Astrocyte of the spinal cord (primary cell): ENCODE results near the gene PDLIM5.

Experiments used
- DNase-seq: peaks from one replicate; pipeline ENCODE4 v3.0.0; 2011; ENCODE audit warnings: low read depth, low spot score
- H3K4me3 ChIP-seq: 2 replicates; pipeline ENCODE4 v1.5.1; 2011; ENCODE audit warnings: low read depth, mild to moderate bottlenecking, low read length, moderate library complexity
- CTCF ChIP-seq: IDR thresholded peaks from 2 replicates; pipeline ENCODE4 v1.5.1; 2012; ENCODE audit warnings: low read depth, mild to moderate bottlenecking, low read length, inconsistent platforms
- in situ Hi-C: cut with HindIII; loops from 2 replicates; pipeline ENCODE4 v1.10.0; 2017; ENCODE audit warnings: low sequenced_read_pairs

Gene PDLIM5

GRCh38 chr4:94537921-94538628 lies 86.3 kb downstream of the PDLIM5 start:
- in situ Hi-C loops: no loop called here

GRCh38 chr4:94540476-94540875 lies 88.7 kb downstream of the PDLIM5 start:
- no peak for DNase-seq
- no peak overlapping the region for H3K4me3 ChIP-seq
- in situ Hi-C loops: no loop called here
- TF ChIP-seq CTCF: no peak

More at GRCh38 chr4:94537921-94538628, 86.3 kb downstream of the PDLIM5 start:
- H3K4me3 ChIP-seq: no peak overlapping the region
- DNase-seq: no peak
- TF ChIP-seq CTCF: no peak

- no peak for TF ChIP-seq CTCF
- no peak overlapping the region for H3K4me3 ChIP-seq
- in situ Hi-C loops: no loop called here
- DNase-seq: peak; percentile 35
Measured at GRCh38 chr4:94544811-94545210, 93.1 kb downstream of the PDLIM5 start.

- no peak overlapping the region for H3K4me3 ChIP-seq
- TF ChIP-seq CTCF: no peak
- peak; percentile 62 for DNase-seq
- in situ Hi-C loops: no loop called here
Measured at GRCh38 chr4:94545296-94545695, 93.6 kb downstream of the PDLIM5 start.

- H3K4me3 ChIP-seq: no peak overlapping the region
- no peak for TF ChIP-seq CTCF
- in situ Hi-C loops: no loop called here
- no peak for DNase-seq
Measured at GRCh38 chr4:94546949-94547348, 95.2 kb downstream of the PDLIM5 start.

GRCh38 chr4:94548571-94548970 lies 96.8 kb downstream of the PDLIM5 start:
- in situ Hi-C loops: no loop called here
- peak; percentile 83 for DNase-seq
- no peak overlapping the region for H3K4me3 ChIP-seq
- no peak for TF ChIP-seq CTCF
